Adipocyte (in vitro differentiated cells): ENCODE results near the gene IQSEC3.
"Not testable (repeated sequence)": the region's sequence is repeated elsewhere in the genome, so short reads cannot be mapped to it uniquely, and the experiment has no call there.

ENCODE experiments used
- DNase-seq: peaks from one replicate; pipeline ENCODE4 v3.0.0-alpha.2; 2015; ENCODE audit warnings: low read depth
- H3K27me3 ChIP-seq: replicated peaks from 2 replicates; pipeline ENCODE4 v1.7.0; 2013; ENCODE audit warnings: mild to moderate bottlenecking, low read length, moderate library complexity; ENCODE audit not compliant: control insufficient read depth, insufficient read depth
- H3K36me3 ChIP-seq: 2 replicates; pipeline ENCODE4 v1.7.0; 2013; ENCODE audit warnings: low read length, mild to moderate bottlenecking, moderate library complexity; ENCODE audit not compliant: control insufficient read depth, insufficient read depth, severe bottlenecking
- H3K4me1 ChIP-seq: 2 replicates; pipeline ENCODE4 v1.7.0; 2013; ENCODE audit warnings: mild to moderate bottlenecking, low read length, moderate library complexity; ENCODE audit not compliant: control insufficient read depth, insufficient read depth
- H3K4me3 ChIP-seq: 2 replicates; pipeline ENCODE4 v1.7.0; 2013; ENCODE audit warnings: mild to moderate bottlenecking, low read length, moderate library complexity
- H3K9ac ChIP-seq: 2 replicates; pipeline ENCODE4 v1.7.0; 2013; ENCODE audit warnings: mild to moderate bottlenecking, low read length, moderate library complexity
- H3K9me3 ChIP-seq: 2 replicates; pipeline ENCODE4 v1.7.0; 2013; ENCODE audit warnings: mild to moderate bottlenecking, low read length, moderate library complexity; ENCODE audit not compliant: control insufficient read depth

The IQSEC3 gene

DNA sequence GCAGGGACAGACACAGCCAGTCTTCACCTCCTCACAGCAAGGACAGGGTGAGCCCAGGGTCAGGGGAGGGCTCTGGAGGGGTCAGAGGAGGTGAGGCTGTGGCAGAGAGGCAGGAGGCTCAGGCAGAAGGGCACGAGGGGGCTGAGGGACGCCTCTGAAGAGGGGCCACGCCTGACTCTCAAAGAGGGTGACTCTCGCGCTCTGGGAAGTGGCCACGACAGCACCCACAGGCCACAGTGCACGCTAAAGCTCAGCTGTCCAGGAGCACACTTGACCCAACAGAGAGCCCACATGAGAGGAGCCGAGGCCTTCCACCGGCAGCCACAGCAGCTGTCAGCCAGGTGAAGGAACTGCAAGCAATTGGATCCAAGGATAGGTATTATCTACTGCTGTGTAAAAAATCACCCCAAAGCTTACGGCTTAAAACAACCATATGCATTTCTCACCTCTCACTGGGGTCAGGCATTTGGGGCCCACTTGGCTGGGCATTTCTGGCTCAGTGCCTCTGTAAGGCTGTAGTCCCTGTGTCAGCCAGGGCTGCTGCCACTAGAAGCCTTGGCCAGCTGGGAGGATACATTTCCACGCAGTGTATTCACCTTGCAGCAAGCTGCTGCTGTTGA lies 119.5 kb downstream of the IQSEC3 start:
- DNase-seq: no peak
- H3K9ac ChIP-seq: no peak overlapping the region
- no peaks in the 10 kb centered on the region for H3K9me3 ChIP-seq
- peaks cover 14% of the 10 kb centered on the region for H3K4me1 ChIP-seq
- peaks cover 21% of the 10 kb centered on the region for H3K27me3 ChIP-seq
- no peaks in the 10 kb centered on the region for H3K36me3 ChIP-seq
- no peak overlapping the region for H3K4me3 ChIP-seq

DNA sequence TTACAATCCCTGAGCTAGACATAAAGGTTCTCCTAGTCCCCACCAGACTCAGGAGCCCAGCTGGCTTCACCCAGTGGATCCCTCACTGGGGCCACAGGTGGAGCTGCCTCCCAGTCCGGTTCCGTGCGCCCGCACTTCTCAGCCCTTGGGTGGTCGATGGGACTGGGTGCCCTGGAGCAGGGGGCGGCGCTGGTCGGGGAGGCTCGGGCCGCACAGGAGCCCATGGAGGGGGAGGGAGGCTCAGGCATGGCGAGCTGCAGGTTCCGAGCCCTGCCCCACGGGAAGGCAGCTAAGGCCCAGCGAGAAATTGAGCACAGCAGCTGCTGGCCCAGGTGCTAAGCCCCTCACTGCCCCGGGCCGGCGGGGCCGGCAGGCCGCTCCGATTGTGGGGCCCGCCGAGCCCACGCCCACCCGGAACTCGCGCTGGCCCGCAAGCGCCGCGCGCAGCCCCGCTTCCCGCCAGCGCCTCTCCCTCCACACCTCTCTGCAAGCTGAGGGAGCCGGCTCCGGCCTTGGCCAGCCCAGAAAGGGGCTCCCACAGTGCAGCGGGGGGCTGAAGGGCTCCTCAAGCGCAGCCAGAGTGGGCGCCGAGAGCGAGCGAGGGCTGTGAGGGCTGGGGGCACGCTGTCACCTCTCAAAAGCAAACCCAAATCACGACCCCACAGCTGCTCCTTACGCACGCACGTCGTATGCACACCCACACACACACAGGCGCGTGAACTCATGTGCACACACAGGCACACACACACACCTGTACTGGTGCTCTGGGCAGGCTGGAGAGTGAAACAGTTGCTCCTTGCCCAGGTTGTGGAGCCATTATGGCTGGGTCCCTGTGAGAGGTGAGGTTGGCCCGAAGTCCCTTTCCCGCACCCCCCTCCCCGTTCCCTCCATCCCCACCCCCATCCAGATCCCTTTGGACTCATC lies 121.7 kb downstream of the IQSEC3 start:
- not testable (repeated sequence) for H3K4me1 ChIP-seq, H3K9me3 ChIP-seq, DNase-seq, H3K36me3 ChIP-seq
- peak overlapping the region; percentile 78 for H3K4me3 ChIP-seq
- H3K27me3 ChIP-seq: peaks cover 41% of the 10 kb centered on the region
- H3K9ac ChIP-seq: peak overlapping the region; percentile 60

DNA sequence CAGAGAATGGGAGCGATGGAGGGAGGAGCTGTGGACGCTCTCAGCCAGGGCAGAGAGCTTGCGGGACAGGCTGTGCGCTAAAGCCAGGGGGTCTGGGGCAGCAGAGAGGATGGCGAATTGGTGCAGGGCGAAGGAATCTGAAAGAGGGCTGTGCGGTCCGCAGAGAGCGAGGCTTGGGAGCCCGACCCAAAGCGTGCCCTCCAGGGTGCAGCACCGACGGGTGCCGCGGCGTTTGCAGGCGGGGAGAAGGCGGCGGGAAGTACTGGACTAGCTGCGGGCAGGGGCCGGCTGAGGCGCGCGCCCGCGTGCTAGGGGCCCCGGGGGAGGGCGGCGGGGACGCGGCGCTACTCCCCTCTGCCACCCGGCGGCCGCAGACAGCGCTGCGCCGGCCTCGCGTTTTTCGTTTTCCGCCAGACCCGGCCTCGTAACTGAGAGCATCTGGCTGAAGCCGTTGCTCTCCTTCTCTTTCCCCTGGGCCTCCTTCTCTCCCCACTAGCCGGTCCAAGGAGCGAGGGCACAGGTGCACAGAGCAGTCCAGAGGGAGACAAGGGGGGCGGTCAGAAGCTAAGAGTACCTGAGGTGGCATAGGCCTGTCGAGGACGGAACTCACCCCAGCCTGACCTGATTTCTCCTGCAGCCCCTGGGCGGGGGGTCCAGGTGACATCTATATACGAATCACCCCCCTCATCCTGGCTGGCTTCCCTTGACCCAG lies 122.5 kb downstream of the IQSEC3 start:
- Histone ChIP-seq H3K27me3 (peaks cover 49% of the 10 kb centered on the region), H3K4me3 (peak overlapping the region; percentile 78), H3K9me3 (peaks cover 4% of the 10 kb centered on the region), H3K4me1 (peaks cover 5% of the 10 kb centered on the region), H3K36me3 (no peaks in the 10 kb centered on the region), H3K9ac (peak overlapping the region; percentile 60)
- peak; percentile 82 for DNase-seq

DNA sequence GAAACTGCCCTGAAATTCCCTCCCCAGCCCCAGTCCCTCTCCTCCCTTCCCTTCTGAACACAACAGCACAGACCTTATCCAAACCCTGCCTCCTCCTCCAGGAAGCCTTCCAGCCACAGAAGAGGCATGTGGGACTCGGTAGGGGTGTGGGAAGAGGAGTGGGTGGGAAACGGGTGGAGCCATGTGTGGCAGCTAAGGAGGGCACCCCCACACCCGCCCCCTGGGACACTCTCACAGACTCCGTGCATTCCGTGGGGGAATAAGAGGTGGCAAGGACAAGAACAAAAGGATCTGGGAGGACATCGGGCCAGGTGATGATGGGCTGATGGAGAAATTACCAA lies 123.0 kb downstream of the IQSEC3 start:
- Histone ChIP-seq H3K4me1 (peaks cover 5% of the 10 kb centered on the region), H3K27me3 (peaks cover 55% of the 10 kb centered on the region), H3K4me3 (no peak overlapping the region), H3K9ac (peak overlapping the region; percentile 60), H3K9me3 (peaks cover 4% of the 10 kb centered on the region), H3K36me3 (no peaks in the 10 kb centered on the region)
- DNase-seq: no peak

DNA sequence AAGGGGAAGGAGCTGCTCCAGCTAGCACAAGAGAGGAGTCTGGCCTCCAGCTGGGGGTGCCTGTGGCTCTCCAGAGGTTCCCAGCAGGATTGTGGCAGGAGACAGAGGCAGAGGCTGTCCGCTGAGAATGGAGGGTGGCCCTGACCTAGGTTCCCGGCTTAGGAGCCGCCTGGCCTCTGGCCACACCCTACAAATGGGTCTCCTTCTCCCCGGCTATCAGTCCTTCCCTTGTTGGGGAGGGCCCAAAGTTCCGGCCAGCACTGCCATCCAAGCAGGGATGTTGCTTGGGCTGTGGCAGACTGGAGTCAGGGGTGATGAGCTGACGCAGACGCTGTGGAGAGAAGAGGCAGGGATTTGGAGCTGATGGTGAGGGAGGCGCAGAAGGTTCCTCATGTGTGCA lies 124.3 kb downstream of the IQSEC3 start:
- DNase-seq: no peak
- peaks cover 4% of the 10 kb centered on the region for H3K9me3 ChIP-seq
- H3K9ac ChIP-seq: no peak overlapping the region
- no peak overlapping the region for H3K4me3 ChIP-seq
- peaks cover 67% of the 10 kb centered on the region for H3K27me3 ChIP-seq
- H3K4me1 ChIP-seq: peaks cover 5% of the 10 kb centered on the region
- no peaks in the 10 kb centered on the region for H3K36me3 ChIP-seq

DNA sequence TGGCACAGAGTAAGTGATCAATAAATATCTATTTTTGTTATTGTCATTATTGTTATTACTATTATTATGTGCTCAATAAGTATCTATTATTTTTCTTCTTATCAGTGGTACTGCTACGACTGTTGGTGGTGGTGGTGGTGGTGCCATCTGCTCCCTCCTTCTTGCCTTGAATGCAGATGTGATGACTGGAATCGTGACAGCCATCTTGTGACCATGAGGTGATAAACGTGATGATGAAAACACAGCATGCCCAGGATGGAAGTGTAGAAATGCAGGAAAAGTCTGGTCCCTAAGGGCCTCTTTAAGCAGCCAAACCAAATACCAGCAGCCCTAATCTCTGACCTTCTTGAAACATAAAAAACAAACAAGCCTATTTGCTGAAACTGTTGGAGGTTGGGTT lies 125.0 kb downstream of the IQSEC3 start:
- Histone ChIP-seq H3K36me3 (no peaks in the 10 kb centered on the region), H3K4me3 (no peak overlapping the region), H3K27me3 (peaks cover 72% of the 10 kb centered on the region), H3K9me3 (peaks cover 4% of the 10 kb centered on the region), H3K9ac (no peak overlapping the region), H3K4me1 (peaks cover 5% of the 10 kb centered on the region)
- DNase-seq: no peak

DNA sequence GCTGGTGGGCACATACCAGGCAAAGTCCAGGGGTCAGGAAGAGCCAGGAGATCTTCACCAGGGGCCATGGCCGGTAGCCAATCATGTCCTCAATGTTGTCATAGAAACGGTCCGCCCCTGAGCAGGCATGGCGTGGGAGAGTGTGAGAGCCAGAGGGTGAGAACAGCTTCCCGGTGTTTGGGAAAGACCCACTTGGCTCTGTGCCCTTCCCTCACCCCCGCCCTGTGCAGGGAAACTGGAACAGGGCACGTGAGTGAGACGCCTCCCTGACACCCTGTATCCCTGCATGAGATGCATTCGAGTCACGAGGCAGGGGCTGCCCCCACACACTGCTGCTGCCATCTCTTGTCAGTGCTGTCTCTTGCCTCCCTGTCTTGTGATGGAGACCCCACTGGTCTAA lies 126.7 kb downstream of the IQSEC3 start:
- peaks cover 5% of the 10 kb centered on the region for H3K4me1 ChIP-seq
- peaks cover 4% of the 10 kb centered on the region for H3K9me3 ChIP-seq
- peaks cover 69% of the 10 kb centered on the region for H3K27me3 ChIP-seq
- no peaks in the 10 kb centered on the region for H3K36me3 ChIP-seq
- no peak overlapping the region for H3K9ac ChIP-seq
- no peak overlapping the region for H3K4me3 ChIP-seq
- no peak for DNase-seq

DNA sequence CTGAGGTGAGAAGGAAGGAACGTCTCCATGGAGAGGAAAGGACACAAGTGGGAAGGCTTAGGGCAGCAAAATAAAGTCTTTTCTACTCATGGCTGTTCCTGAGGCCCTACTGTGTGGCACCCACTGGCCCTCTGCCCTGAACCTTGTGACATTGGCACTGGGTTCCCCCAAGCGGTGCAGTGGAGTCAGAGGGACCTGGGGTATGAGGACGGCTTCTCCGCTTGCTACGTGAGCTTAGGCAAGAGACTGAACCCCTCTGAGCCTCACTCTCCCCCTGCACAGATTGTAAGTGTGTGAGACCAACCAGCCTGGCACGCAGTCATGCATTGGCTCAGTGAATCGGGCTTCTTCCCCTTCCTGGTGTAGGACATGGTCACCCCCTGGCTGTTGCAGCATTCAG lies 127.7 kb downstream of the IQSEC3 start:
- no peak overlapping the region for H3K4me3 ChIP-seq
- no peaks in the 10 kb centered on the region for H3K36me3 ChIP-seq
- peaks cover 69% of the 10 kb centered on the region for H3K27me3 ChIP-seq
- peaks cover 4% of the 10 kb centered on the region for H3K9me3 ChIP-seq
- no peak for DNase-seq
- no peak overlapping the region for H3K9ac ChIP-seq
- H3K4me1 ChIP-seq: peaks cover 12% of the 10 kb centered on the region

DNA sequence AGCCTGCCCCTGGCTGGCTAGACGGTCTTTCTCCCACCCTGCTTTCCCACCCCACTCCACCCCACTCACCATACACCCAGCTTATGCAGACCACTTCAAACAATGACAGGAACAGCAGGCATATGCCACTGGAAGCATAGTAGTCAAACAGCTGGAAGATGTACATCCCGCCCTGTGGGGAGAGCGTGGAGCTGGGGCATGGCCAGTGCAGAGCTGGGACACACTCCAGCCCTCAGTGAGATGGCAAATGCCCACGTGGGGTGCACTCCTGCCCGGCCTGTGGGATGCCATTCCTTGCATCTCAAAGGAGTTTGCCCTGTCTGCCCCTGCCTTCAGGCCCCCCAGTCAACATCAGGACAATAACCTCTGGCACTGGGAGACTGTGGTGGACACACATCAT lies 128.6 kb downstream of the IQSEC3 start:
- peaks cover 61% of the 10 kb centered on the region for H3K27me3 ChIP-seq
- H3K4me3 ChIP-seq: no peak overlapping the region
- H3K9ac ChIP-seq: no peak overlapping the region
- H3K9me3 ChIP-seq: peaks cover 4% of the 10 kb centered on the region
- H3K4me1 ChIP-seq: peaks cover 14% of the 10 kb centered on the region
- no peak for DNase-seq
- no peaks in the 10 kb centered on the region for H3K36me3 ChIP-seq

DNA sequence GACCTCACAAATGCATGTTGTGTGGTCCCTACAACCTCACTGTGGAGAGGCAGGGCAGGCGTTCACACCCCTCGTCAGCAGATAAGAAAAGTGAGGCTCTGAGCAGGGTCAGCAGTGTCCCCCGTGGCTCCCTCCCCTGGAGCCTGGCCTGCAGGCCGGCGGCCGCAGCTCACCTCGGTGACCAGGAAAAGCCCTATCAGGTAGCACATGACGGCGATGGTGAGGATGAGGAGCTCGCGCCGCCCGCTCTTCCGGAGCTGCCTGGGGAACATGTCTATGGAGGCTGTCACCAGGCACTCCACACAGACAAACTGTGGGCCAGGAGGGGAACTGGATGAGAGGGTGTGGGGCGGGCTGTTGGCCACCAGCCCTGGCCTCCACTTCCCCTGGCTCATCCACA lies 129.4 kb downstream of the IQSEC3 start:
- Histone ChIP-seq H3K9ac (no peak overlapping the region), H3K4me1 (peaks cover 14% of the 10 kb centered on the region), H3K36me3 (no peaks in the 10 kb centered on the region), H3K27me3 (peaks cover 53% of the 10 kb centered on the region), H3K9me3 (peaks cover 4% of the 10 kb centered on the region), H3K4me3 (no peak overlapping the region)
- no peak for DNase-seq

DNA sequence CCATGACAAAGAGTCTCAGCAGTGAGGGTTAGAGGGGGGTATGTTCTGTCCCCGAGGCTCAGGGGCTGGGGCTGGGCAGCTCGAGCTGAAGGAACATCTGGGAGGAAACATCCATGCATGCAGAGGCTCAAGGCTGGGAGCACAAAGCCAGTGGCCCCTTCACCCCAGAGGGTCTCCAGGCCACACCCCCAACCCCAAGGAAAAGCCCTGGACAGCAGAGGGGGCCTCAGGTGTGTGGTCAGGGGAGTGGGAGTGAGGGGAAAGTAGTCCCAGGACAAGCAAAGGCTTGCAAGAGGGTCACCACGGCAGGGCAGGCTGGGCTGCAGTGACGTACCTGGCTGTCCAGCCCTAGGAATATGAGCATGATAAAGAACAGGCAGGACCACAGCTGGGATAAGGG lies 129.9 kb downstream of the IQSEC3 start:
- peaks cover 52% of the 10 kb centered on the region for H3K27me3 ChIP-seq

More for the DNA sequence above, 129.9 kb downstream of the IQSEC3 start:
- Histone ChIP-seq H3K4me1 (peaks cover 14% of the 10 kb centered on the region), H3K9me3 (peaks cover 4% of the 10 kb centered on the region), H3K9ac (no peak overlapping the region), H3K36me3 (no peaks in the 10 kb centered on the region), H3K4me3 (no peak overlapping the region)
- no peak for DNase-seq
